GM10847 (cell line): ENCODE measurements around the gene SLC35B2.

Source experiments
- POLR2A ChIP-seq: IDR thresholded peaks from 2 replicates; pipeline ENCODE4 v1.6.1; 2011; ENCODE audit not compliant: insufficient read length; ENCODE audit errors: extremely low read depth

The SLC35B2 gene

GRCh38 chr6:44245391-44245911, 11.9 kb downstream of the SLC35B2 start:
- TF ChIP-seq POLR2A = no peak

- no peak for TF ChIP-seq POLR2A
Observed at GRCh38 chr6:44243345-44243744, 14.0 kb downstream of the SLC35B2 start.

GRCh38 chr6:44238687-44239350, 18.5 kb downstream of the SLC35B2 start:
- no peak for TF ChIP-seq POLR2A

GRCh38 chr6:44237813-44238433, 19.4 kb downstream of the SLC35B2 start:
- no peak for TF ChIP-seq POLR2A

GRCh38 chr6:44237021-44237812, 20.1 kb downstream of the SLC35B2 start:
- no peak for TF ChIP-seq POLR2A

- no peak for TF ChIP-seq POLR2A
Observed at GRCh38 chr6:44235891-44236516, 21.3 kb downstream of the SLC35B2 start.

GRCh38 chr6:44235269-44235668, 22.1 kb downstream of the SLC35B2 start:
- TF ChIP-seq POLR2A = no peak

- TF ChIP-seq POLR2A = no peak
Observed at GRCh38 chr6:44234101-44235025, 23.0 kb downstream of the SLC35B2 start.

- no peak for TF ChIP-seq POLR2A
Observed at GRCh38 chr6:44233567-44234100, 23.7 kb downstream of the SLC35B2 start.

- no peak for TF ChIP-seq POLR2A
Observed at GRCh38 chr6:44232676-44233566, 24.4 kb downstream of the SLC35B2 start.

GRCh38 chr6:44230034-44230675, 27.2 kb downstream of the SLC35B2 start:
- no peak for TF ChIP-seq POLR2A

- TF ChIP-seq POLR2A = no peak
Observed at GRCh38 chr6:44229376-44230033, 27.8 kb downstream of the SLC35B2 start.

- no peak for TF ChIP-seq POLR2A
Observed at GRCh38 chr6:44228836-44229235, 28.5 kb downstream of the SLC35B2 start.

GRCh38 chr6:44228433-44228832, 28.9 kb downstream of the SLC35B2 start:
- no peak for TF ChIP-seq POLR2A
